Measurements from ENCODE around the gene UBAP1.
"Not testable (repeated sequence)": the region's sequence is repeated elsewhere in the genome, so short reads cannot be mapped to it uniquely, and the experiment has no call there.

Gene UBAP1

GRCh38 chr9:34178436-34179212, at the start of gene UBAP1:
UBAP1 (plus strand) TSS chr9:34179043; CDS start chr9:34220915, 41,872 bp downstream.
- ATAC-seq = peak; percentile 99

- ATAC-seq = no peak
Measured at GRCh38 chr9:34131571-34131970, 47.3 kb upstream of the UBAP1 start.

- ATAC-seq = no peak
Measured at GRCh38 chr9:34133436-34133949, 45.4 kb upstream of the UBAP1 start.

GRCh38 chr9:34134521-34134920, 44.3 kb upstream of the UBAP1 start:
- no peak for ATAC-seq

GRCh38 chr9:34138644-34139043, 40.2 kb upstream of the UBAP1 start:
- not testable (repeated sequence) for ATAC-seq

- ATAC-seq = no peak
Measured at GRCh38 chr9:34139477-34140146, 39.2 kb upstream of the UBAP1 start.

- ATAC-seq = no peak
Measured at GRCh38 chr9:34140853-34141252, 38.0 kb upstream of the UBAP1 start.

- ATAC-seq = no peak
Measured at GRCh38 chr9:34143116-34143515, 35.7 kb upstream of the UBAP1 start.

- no peak for ATAC-seq
Measured at GRCh38 chr9:34145165-34145564, 33.7 kb upstream of the UBAP1 start.

- no peak for ATAC-seq
Measured at GRCh38 chr9:34151398-34151797, 27.4 kb upstream of the UBAP1 start.

GRCh38 chr9:34154057-34154456, 24.8 kb upstream of the UBAP1 start:
- ATAC-seq = no peak

GRCh38 chr9:34157318-34157717, 21.5 kb upstream of the UBAP1 start:
- no peak for ATAC-seq

GRCh38 chr9:34157898-34158297, 20.9 kb upstream of the UBAP1 start:
- no peak for ATAC-seq

- ATAC-seq = no peak
Measured at GRCh38 chr9:34158362-34158869, 20.4 kb upstream of the UBAP1 start.

GRCh38 chr9:34163434-34163833, 15.4 kb upstream of the UBAP1 start:
- ATAC-seq = peak; percentile 61 to 76

GRCh38 chr9:34169125-34169524, 9.7 kb upstream of the UBAP1 start:
- no peak for ATAC-seq

- no peak for ATAC-seq
Measured at GRCh38 chr9:34170237-34170991, 8.4 kb upstream of the UBAP1 start.

GRCh38 chr9:34171753-34172535, 6.9 kb upstream of the UBAP1 start:
- ATAC-seq = peak; percentile 72 to 86

- no peak for ATAC-seq
Measured at GRCh38 chr9:34176089-34176488, 2.8 kb upstream of the UBAP1 start.

GRCh38 chr9:34177593-34178435, 1.0 kb upstream of the UBAP1 start:
- ATAC-seq = no peak

All from activated CD4-positive, CD25-positive, alpha-beta regulatory T cell treated with anti-CD3 and anti-CD28 coated beads, Interleukin-2, amount 50 U/mL, for 24 hours (primary cell).